Activated naive CD8-positive, alpha-beta T cell treated with anti-CD3 and anti-CD28 coated beads for 36 hours (primary cell): ENCODE measurements around the gene CCSER1. TPM values are rescaled to one million over a fixed set of nuclear protein-coding genes. Genes with fewer than 3 reads are reported as not detected.
"Not testable (repeated sequence)": the region's sequence is repeated elsewhere in the genome, so short reads cannot be mapped to it uniquely, and the experiment has no call there.

Experiments
- DNase-seq: peaks from one replicate; pipeline ENCODE4 v3.0.0; 2021
- H3K27ac Mint-ChIP-seq: one replicate; pipeline ENCODE4 v1.8.0; 2022; ENCODE audit warnings: mild to moderate bottlenecking, moderate library complexity, mixed read lengths
- H3K27me3 Mint-ChIP-seq: one replicate; pipeline ENCODE4 v1.8.0; 2022; ENCODE audit warnings: mild to moderate bottlenecking, mixed read lengths
- H3K36me3 Mint-ChIP-seq: one replicate; pipeline ENCODE4 v1.8.0; 2021; ENCODE audit warnings: mild to moderate bottlenecking, mixed read lengths
- H3K4me1 Mint-ChIP-seq: one replicate; pipeline ENCODE4 v1.8.0; 2021; ENCODE audit warnings: mixed read lengths
- H3K4me3 Mint-ChIP-seq: one replicate; pipeline ENCODE4 v1.8.0; 2022; ENCODE audit warnings: mild to moderate bottlenecking, moderate library complexity, mixed read lengths
- H3K9me3 Mint-ChIP-seq: one replicate; pipeline ENCODE4 v1.8.0; 2022; ENCODE audit warnings: mixed read lengths
- total RNA-seq, 2 experiments: library from RNA; stranded (reverse); gene quantifications; one replicate each; pipeline ENCODE4 v1.2.3, GENCODE V29; 2021

The CCSER1 gene
- total RNA-seq, 2 experiments from 2014 or later, result 0.29 to 0.42 TPM

- no peak overlapping the region for H3K27ac Mint-ChIP-seq
- H3K9me3 Mint-ChIP-seq, result peaks cover 12% of the 10 kb centered on the region
- no peak overlapping the region for H3K4me3 Mint-ChIP-seq
- DNase-seq, result no peak
- H3K36me3 Mint-ChIP-seq, result no peaks in the 10 kb centered on the region
- H3K4me1 Mint-ChIP-seq, result no peaks in the 10 kb centered on the region
- H3K27me3 Mint-ChIP-seq, result no peaks in the 10 kb centered on the region
These were observed 1309.4 kb downstream of the CCSER1 start for GRCh38 chr4:91436556-91436955.

GRCh38 chr4:91447168-91447567, 1320.0 kb downstream of the CCSER1 start:
- DNase-seq, result no peak
- Mint-ChIP-seq H3K27ac (no peak overlapping the region), H3K36me3 (peaks cover 1% of the 10 kb centered on the region), H3K4me1 (no peaks in the 10 kb centered on the region), H3K27me3 (no peaks in the 10 kb centered on the region), H3K4me3 (no peak overlapping the region), H3K9me3 (peaks cover 5% of the 10 kb centered on the region)

GRCh38 chr4:91448668-91449330, 1321.6 kb downstream of the CCSER1 start:
- peaks cover 1% of the 10 kb centered on the region for H3K36me3 Mint-ChIP-seq
- no peak overlapping the region for H3K4me3 Mint-ChIP-seq
- H3K9me3 Mint-ChIP-seq, result peaks cover 4% of the 10 kb centered on the region
- no peak overlapping the region for H3K27ac Mint-ChIP-seq
- H3K4me1 Mint-ChIP-seq, result no peaks in the 10 kb centered on the region
- no peaks in the 10 kb centered on the region for H3K27me3 Mint-ChIP-seq
- DNase-seq, result no peak

GRCh38 chr4:91454111-91454510, 1326.9 kb downstream of the CCSER1 start:
- H3K27me3 Mint-ChIP-seq, result no peaks in the 10 kb centered on the region
- H3K4me3 Mint-ChIP-seq, result no peak overlapping the region
- no peak overlapping the region for H3K27ac Mint-ChIP-seq
- no peaks in the 10 kb centered on the region for H3K4me1 Mint-ChIP-seq
- H3K36me3 Mint-ChIP-seq, result no peaks in the 10 kb centered on the region
- peaks cover 5% of the 10 kb centered on the region for H3K9me3 Mint-ChIP-seq
- DNase-seq, result no peak

GRCh38 chr4:91462566-91462965, 1335.4 kb downstream of the CCSER1 start:
- H3K36me3 Mint-ChIP-seq, H3K27ac Mint-ChIP-seq, H3K27me3 Mint-ChIP-seq, H3K4me1 Mint-ChIP-seq, H3K4me3 Mint-ChIP-seq, DNase-seq: not testable (repeated sequence)
- peaks cover 14% of the 10 kb centered on the region for H3K9me3 Mint-ChIP-seq

GRCh38 chr4:91470671-91471070, 1343.5 kb downstream of the CCSER1 start:
- H3K4me3 Mint-ChIP-seq, result no peak overlapping the region
- DNase-seq, result no peak
- H3K36me3 Mint-ChIP-seq, result no peaks in the 10 kb centered on the region
- H3K9me3 Mint-ChIP-seq, result peaks cover 4% of the 10 kb centered on the region
- H3K4me1 Mint-ChIP-seq, result no peaks in the 10 kb centered on the region
- no peaks in the 10 kb centered on the region for H3K27me3 Mint-ChIP-seq
- H3K27ac Mint-ChIP-seq, result no peak overlapping the region

- DNase-seq, result no peak
- Mint-ChIP-seq H3K36me3 (no peaks in the 10 kb centered on the region), H3K9me3 (peaks cover 6% of the 10 kb centered on the region), H3K4me1 (no peaks in the 10 kb centered on the region), H3K27ac (no peak overlapping the region), H3K27me3 (no peaks in the 10 kb centered on the region), H3K4me3 (no peak overlapping the region)
These were observed 1344.1 kb downstream of the CCSER1 start for GRCh38 chr4:91471280-91471679.

- H3K4me1 Mint-ChIP-seq, result no peaks in the 10 kb centered on the region
- H3K27ac Mint-ChIP-seq, result no peak overlapping the region
- no peaks in the 10 kb centered on the region for H3K27me3 Mint-ChIP-seq
- no peaks in the 10 kb centered on the region for H3K36me3 Mint-ChIP-seq
- H3K9me3 Mint-ChIP-seq, result peaks cover 12% of the 10 kb centered on the region
- no peak overlapping the region for H3K4me3 Mint-ChIP-seq
- DNase-seq, result no peak
These were observed 1344.9 kb downstream of the CCSER1 start for GRCh38 chr4:91472046-91472445.

- no peaks in the 10 kb centered on the region for H3K36me3 Mint-ChIP-seq
- DNase-seq, result no peak
- H3K27me3 Mint-ChIP-seq, result no peaks in the 10 kb centered on the region
- H3K4me1 Mint-ChIP-seq, result no peaks in the 10 kb centered on the region
- H3K27ac Mint-ChIP-seq, result no peak overlapping the region
- no peak overlapping the region for H3K4me3 Mint-ChIP-seq
- peaks cover 16% of the 10 kb centered on the region for H3K9me3 Mint-ChIP-seq
These were observed 1358.2 kb downstream of the CCSER1 start for GRCh38 chr4:91485415-91485814.

GRCh38 chr4:91488946-91489345, 1361.8 kb downstream of the CCSER1 start:
- peaks cover 14% of the 10 kb centered on the region for H3K9me3 Mint-ChIP-seq

GRCh38 chr4:91497892-91498291, 1370.7 kb downstream of the CCSER1 start:
- no peaks in the 10 kb centered on the region for H3K27me3 Mint-ChIP-seq

More at GRCh38 chr4:91488946-91489345, 1361.8 kb downstream of the CCSER1 start:
- Mint-ChIP-seq H3K36me3 (no peaks in the 10 kb centered on the region), H3K4me1 (no peaks in the 10 kb centered on the region), H3K27me3 (no peaks in the 10 kb centered on the region), H3K4me3 (no peak overlapping the region), H3K27ac (no peak overlapping the region)
- DNase-seq, result no peak

GRCh38 chr4:91502365-91502764, 1375.2 kb downstream of the CCSER1 start:
- peaks cover 7% of the 10 kb centered on the region for H3K9me3 Mint-ChIP-seq
- H3K4me3 Mint-ChIP-seq, result no peak overlapping the region
- H3K27me3 Mint-ChIP-seq, result no peaks in the 10 kb centered on the region
- H3K36me3 Mint-ChIP-seq, result no peaks in the 10 kb centered on the region
- H3K27ac Mint-ChIP-seq, result no peak overlapping the region
- no peaks in the 10 kb centered on the region for H3K4me1 Mint-ChIP-seq
- no peak for DNase-seq

More at GRCh38 chr4:91497892-91498291, 1370.7 kb downstream of the CCSER1 start:
- DNase-seq, result no peak
- peaks cover 1% of the 10 kb centered on the region for H3K9me3 Mint-ChIP-seq
- H3K4me1 Mint-ChIP-seq, result no peaks in the 10 kb centered on the region
- H3K36me3 Mint-ChIP-seq, result no peaks in the 10 kb centered on the region
- no peak overlapping the region for H3K27ac Mint-ChIP-seq
- H3K4me3 Mint-ChIP-seq, result no peak overlapping the region

GRCh38 chr4:91513326-91513725, 1386.1 kb downstream of the CCSER1 start:
- H3K4me3 Mint-ChIP-seq, result no peak overlapping the region
- no peak for DNase-seq
- H3K9me3 Mint-ChIP-seq, result peaks cover 17% of the 10 kb centered on the region
- H3K4me1 Mint-ChIP-seq, result no peaks in the 10 kb centered on the region
- H3K27me3 Mint-ChIP-seq, result no peaks in the 10 kb centered on the region
- H3K27ac Mint-ChIP-seq, result no peak overlapping the region
- no peaks in the 10 kb centered on the region for H3K36me3 Mint-ChIP-seq

- Mint-ChIP-seq H3K27me3 (no peaks in the 10 kb centered on the region), H3K4me3 (no peak overlapping the region), H3K36me3 (no peaks in the 10 kb centered on the region), H3K27ac (no peak overlapping the region), H3K9me3 (peaks cover 12% of the 10 kb centered on the region), H3K4me1 (no peaks in the 10 kb centered on the region)
- no peak for DNase-seq
These were observed 1392.0 kb downstream of the CCSER1 start for GRCh38 chr4:91519155-91519554.

GRCh38 chr4:91525621-91526020, 1398.4 kb downstream of the CCSER1 start:
- no peak for DNase-seq
- H3K36me3 Mint-ChIP-seq, result no peaks in the 10 kb centered on the region
- H3K27me3 Mint-ChIP-seq, result no peaks in the 10 kb centered on the region
- no peak overlapping the region for H3K4me3 Mint-ChIP-seq
- no peak overlapping the region for H3K27ac Mint-ChIP-seq
- no peaks in the 10 kb centered on the region for H3K4me1 Mint-ChIP-seq
- H3K9me3 Mint-ChIP-seq, result peaks cover 7% of the 10 kb centered on the region

- Mint-ChIP-seq H3K4me3 (no peak overlapping the region), H3K36me3 (no peaks in the 10 kb centered on the region), H3K27me3 (no peaks in the 10 kb centered on the region), H3K4me1 (no peaks in the 10 kb centered on the region), H3K27ac (no peak overlapping the region), H3K9me3 (peaks cover 7% of the 10 kb centered on the region)
- no peak for DNase-seq
These were observed 1399.9 kb downstream of the CCSER1 start for GRCh38 chr4:91527056-91527455.
